ENCODE results near the gene DPY19L1.
"Not testable (repeated sequence)": the region's sequence is repeated elsewhere in the genome, so short reads cannot be mapped to it uniquely, and the experiment has no call there.

DNA sequence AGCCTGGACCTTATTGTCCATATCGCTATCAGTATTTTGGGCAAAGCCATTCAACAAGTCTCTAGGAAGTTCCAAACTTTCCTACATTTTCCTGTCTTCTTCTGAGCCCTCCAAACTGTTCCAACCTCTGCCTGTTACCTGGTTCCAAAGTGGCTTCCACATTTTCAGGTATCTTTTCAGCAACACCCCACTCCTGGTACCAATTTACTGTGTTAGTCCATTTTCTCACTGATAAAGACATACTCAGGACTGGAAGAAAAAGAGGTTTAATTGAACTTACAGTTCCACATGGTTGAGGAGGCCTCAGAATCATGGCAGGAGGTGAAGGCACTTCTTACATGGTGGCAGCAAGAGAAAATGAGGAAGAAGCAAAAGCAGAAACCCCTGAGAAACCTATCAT, 153.4 kb downstream of the DPY19L1 start:
- TF ChIP-seq, protein P1, sequence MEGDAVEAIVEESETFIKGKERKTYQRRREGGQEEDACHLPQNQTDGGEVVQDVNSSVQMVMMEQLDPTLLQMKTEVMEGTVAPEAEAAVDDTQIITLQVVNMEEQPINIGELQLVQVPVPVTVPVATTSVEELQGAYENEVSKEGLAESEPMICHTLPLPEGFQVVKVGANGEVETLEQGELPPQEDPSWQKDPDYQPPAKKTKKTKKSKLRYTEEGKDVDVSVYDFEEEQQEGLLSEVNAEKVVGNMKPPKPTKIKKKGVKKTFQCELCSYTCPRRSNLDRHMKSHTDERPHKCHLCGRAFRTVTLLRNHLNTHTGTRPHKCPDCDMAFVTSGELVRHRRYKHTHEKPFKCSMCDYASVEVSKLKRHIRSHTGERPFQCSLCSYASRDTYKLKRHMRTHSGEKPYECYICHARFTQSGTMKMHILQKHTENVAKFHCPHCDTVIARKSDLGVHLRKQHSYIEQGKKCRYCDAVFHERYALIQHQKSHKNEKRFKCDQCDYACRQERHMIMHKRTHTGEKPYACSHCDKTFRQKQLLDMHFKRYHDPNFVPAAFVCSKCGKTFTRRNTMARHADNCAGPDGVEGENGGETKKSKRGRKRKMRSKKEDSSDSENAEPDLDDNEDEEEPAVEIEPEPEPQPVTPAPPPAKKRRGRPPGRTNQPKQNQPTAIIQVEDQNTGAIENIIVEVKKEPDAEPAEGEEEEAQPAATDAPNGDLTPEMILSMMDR (conservative IDR thresholded peaks at IDR 0.05; ENCODE audit: low read length): not testable (repeated sequence)
- not testable (repeated sequence) for TF ChIP-seq EZH2phosphoT487 (IDR thresholded peaks at IDR 0.05; ENCODE audit: borderline replicate concordance, low read depth, low read length)

All from OCI-LY7 (cell line).